Central memory CD4-positive, alpha-beta T cell (primary cell): Measurements from ENCODE around the gene HACD3.
"Not testable (repeated sequence)": the region's sequence is repeated elsewhere in the genome, so short reads cannot be mapped to it uniquely, and the experiment has no call there.

Experiments
- DNase-seq: peaks from one replicate; pipeline ENCODE4 v3.0.0; 2022

Gene HACD3

GRCh38 chr15:65603559-65603958 lies 73.3 kb downstream of the HACD3 start:
- no peak for DNase-seq

- peak; percentile 81 for DNase-seq
Observed at GRCh38 chr15:65610871-65611718, 80.8 kb downstream of the HACD3 start, which contains the start of gene INTS14. INTS14 (minus strand) TSS chr15:65611131; CDS start chr15:65607380, 3,751 bp downstream.

- no peak for DNase-seq
Observed at GRCh38 chr15:65611888-65612615, 81.8 kb downstream of the HACD3 start.

- no peak for DNase-seq
Observed at GRCh38 chr15:65612616-65612946, 82.3 kb downstream of the HACD3 start.

GRCh38 chr15:65612949-65613744 lies 82.9 kb downstream of the HACD3 start:
- no peak for DNase-seq

GRCh38 chr15:65615887-65616286 lies 85.6 kb downstream of the HACD3 start:
- not testable (repeated sequence) for DNase-seq

- DNase-seq, result no peak
Observed at GRCh38 chr15:65618560-65619109, 88.4 kb downstream of the HACD3 start.

- no peak for DNase-seq
Observed at GRCh38 chr15:65619626-65620290, 89.5 kb downstream of the HACD3 start.

GRCh38 chr15:65620833-65621232 lies 90.6 kb downstream of the HACD3 start:
- no peak for DNase-seq

- no peak for DNase-seq
Observed at GRCh38 chr15:65621638-65622037, 91.4 kb downstream of the HACD3 start, which contains the start of gene SLC24A1. SLC24A1 (plus strand) TSS chr15:65621938; CDS start chr15:65624081, 2,143 bp downstream.

- no peak for DNase-seq
Observed at GRCh38 chr15:65623103-65623502, 92.8 kb downstream of the HACD3 start.

GRCh38 chr15:65626856-65627255 lies 96.6 kb downstream of the HACD3 start:
- no peak for DNase-seq
